ENCODE measurements around the gene F2.

GRCh38 chr11:46671958-46672315 lies 47.1 kb upstream of the F2 start:
- TF ChIP-seq CTCF (IDR thresholded peaks at IDR 0.05): no peak
- TF ChIP-seq EP300 (IDR thresholded peaks at IDR 0.05): no peak
- TF ChIP-seq POLR2A (IDR thresholded peaks at IDR 0.05): no peak

Measured in tibial nerve (tissue), 4 donors.